OCI-LY7 (cell line): ENCODE measurements around the gene ATP1A2. TPM values are rescaled to one million over a fixed set of nuclear protein-coding genes. Genes with fewer than 3 reads are reported as not detected.

ENCODE experiments used
- BruUV-seq: library from RNA; stranded (reverse); fragments of 400-500 nt; replicated peaks from 2 replicates; lab custom pipeline; 2021; lab: Mats Ljungman, UMichigan
- CTCF ChIA-PET: fragments of 300-600 bp; sonication (Branson Sonifier 250); formaldehyde crosslinking; loops from one replicate; lab custom pipeline; 2022; ENCODE audit warnings: antibody characterized with exemption; ENCODE audit not compliant: unreplicated experiment; lab: Charles Lee
- POLR2A ChIA-PET: fragments of 300-600 bp; sonication (Branson Sonifier 250); formaldehyde crosslinking; loops from one replicate; lab custom pipeline; 2022; ENCODE audit warnings: antibody characterized with exemption; lab: Charles Lee
- DNase-seq: peaks from one replicate; pipeline ENCODE4 v3.0.0-alpha.2; 2015; ENCODE audit warnings: low spot score
- H2AFZ ChIP-seq: fragments of 200-600 bp; sonication (generic), shearing (Covaris generic); 2 replicates; pipeline ENCODE4 v1.6.1; 2014; ENCODE audit warnings: mild to moderate bottlenecking, antibody characterized with exemption, low read length, moderate library complexity
- H3K27ac ChIP-seq: fragments of 200-600 bp; sonication (generic); 2 replicates; pipeline ENCODE4 v1.5.1; 2014; ENCODE audit warnings: mixed run types, low read depth, mild to moderate bottlenecking, moderate library complexity, low read length, inconsistent platforms; ENCODE audit not compliant: poor library complexity, severe bottlenecking
- H3K36me3 ChIP-seq: fragments of 200-600 bp; sonication (generic); 2 replicates; pipeline ENCODE4 v1.6.1; 2014; ENCODE audit warnings: mild to moderate bottlenecking, antibody characterized with exemption, low read length, moderate library complexity, mixed read lengths; ENCODE audit not compliant: insufficient read depth
- H3K4me1 ChIP-seq: fragments of 200-600 bp; sonication (generic); 2 replicates; pipeline ENCODE4 v1.5.1; 2014; ENCODE audit warnings: mild to moderate bottlenecking, low read length; ENCODE audit not compliant: insufficient read depth, poor library complexity, severe bottlenecking
- H3K4me2 ChIP-seq: fragments of 200-600 bp; sonication (generic); 2 replicates; pipeline ENCODE4 v1.6.1; 2014; ENCODE audit warnings: mild to moderate bottlenecking, low read length
- H3K4me3 ChIP-seq: fragments of 200-600 bp; sonication (generic); 2 replicates; pipeline ENCODE4 v1.5.1; 2014; ENCODE audit warnings: mild to moderate bottlenecking, low read depth, low read length; ENCODE audit not compliant: poor library complexity, severe bottlenecking
- H3K79me2 ChIP-seq: fragments of 200-600 bp; sonication (generic); 2 replicates; pipeline ENCODE4 v1.6.1; 2016; ENCODE audit warnings: low read depth, mild to moderate bottlenecking, low read length, moderate library complexity, mixed read lengths; ENCODE audit not compliant: insufficient read depth
- H3K9me2 ChIP-seq: fragments of 200-600 bp; sonication (generic); 2 replicates; pipeline ENCODE4 v1.6.1; 2016; ENCODE audit warnings: mild to moderate bottlenecking, low read length, mixed read lengths; ENCODE audit not compliant: insufficient read depth
- H3K9me3 ChIP-seq: fragments of 200-600 bp; sonication (generic); 2 replicates; pipeline ENCODE4 v1.6.1; 2014; ENCODE audit warnings: mild to moderate bottlenecking, mixed run types, low read length, mixed read lengths
- H4K20me1 ChIP-seq: fragments of 200-600 bp; sonication (generic); 2 replicates; pipeline ENCODE4 v1.6.1; 2014; ENCODE audit warnings: mild to moderate bottlenecking, antibody characterized with exemption, low read length, moderate library complexity, mixed read lengths; ENCODE audit not compliant: insufficient read depth
- EZH2phosphoT487 ChIP-seq: fragments of 200-600 bp; sonication (generic); IDR thresholded peaks from 2 replicates; pipeline ENCODE4 v1.6.1; 2018; ENCODE audit warnings: low read depth, borderline replicate concordance, mild to moderate bottlenecking, mixed run types, antibody characterized with exemption, low read length, moderate library complexity, mixed read lengths
- intact Hi-C: fragments of 100-400 bp; cut with micrococcal nuclease; formaldehyde crosslinking; loops from one replicate; pipeline ENCODE4 v1.10.0; 2022; ENCODE audit not compliant: unreplicated experiment
- total RNA-seq, 2 experiments: library from RNA; depleted of rRNA in 1 of 2; stranded (reverse); fragments of >200 nt in 1 of 2; shearing (Covaris generic) in 1 of 2; gene quantifications; 2 replicates each; pipeline ENCODE4 v1.2.3, GENCODE V29; 2014 to 2022
- TF ChIP-seq, protein P1 (sequence below): fragments of 200-600 bp; sonication (generic); conservative IDR thresholded peaks from 2 replicates; pipeline ENCODE4 v1.5.1; 2014; ENCODE audit warnings: mild to moderate bottlenecking, antibody characterized with exemption, low read length, moderate library complexity, mixed read lengths

Gene ATP1A2
- total RNA-seq, 2 experiments from 2014 or later = not detected

DNA sequence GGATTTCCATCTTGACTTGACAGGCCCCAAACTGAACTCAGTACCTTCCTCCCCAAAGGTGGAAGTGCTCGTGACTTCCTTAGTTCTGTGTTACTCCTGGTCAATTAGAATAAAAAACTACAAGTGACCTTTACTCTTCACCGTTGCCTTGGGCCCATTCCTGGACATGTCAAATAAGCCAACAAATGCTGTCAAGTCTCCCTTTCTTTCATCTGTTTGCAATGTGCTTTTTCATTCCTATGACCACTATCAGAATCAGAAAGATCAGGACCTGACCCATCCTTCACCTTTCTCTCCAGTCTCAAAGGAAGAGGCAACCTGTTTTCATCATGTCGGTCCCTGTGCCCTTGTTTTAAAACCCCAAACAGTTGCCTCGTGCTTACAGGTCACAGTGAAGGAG, 40.7 kb upstream of the ATP1A2 start:
- ChIA-PET CTCF (interaction anchor here (1.2 to 1.3 kb wide), 2 partner anchors 11 kb away, joined by 3 to 4 read pairs; no protein-coding TSS in a partner anchor), POLR2A (interaction anchor here (0.6 to 1.3 kb wide), 3 partner anchors 11 to 243 kb away, joined by 3 read pairs; no protein-coding TSS in a partner anchor)
- Histone ChIP-seq H3K36me3 (no peaks in the 10 kb centered on the region), H2AFZ (peak overlapping the region; percentile 10; the same call in 1 of the 2 replicates), H3K9me2 (no peaks in the 10 kb centered on the region), H3K4me3 (no peak overlapping the region), H3K4me2 (no peak overlapping the region), H4K20me1 (no peaks in the 10 kb centered on the region), H3K27ac (no peak overlapping the region), H3K79me2 (no peaks in the 10 kb centered on the region), H3K4me1 (peaks cover 12% of the 10 kb centered on the region), H3K9me3 (no peaks in the 10 kb centered on the region)
- no peak for DNase-seq
- intact Hi-C loops = loop anchor here (5.0 kb wide), 1 partner anchor 43 kb away; the partner anchor contains the start of gene PIGM
- no TSS peak for BruUV-seq
- TF ChIP-seq EZH2phosphoT487 = no peak
- TF ChIP-seq, protein P1, sequence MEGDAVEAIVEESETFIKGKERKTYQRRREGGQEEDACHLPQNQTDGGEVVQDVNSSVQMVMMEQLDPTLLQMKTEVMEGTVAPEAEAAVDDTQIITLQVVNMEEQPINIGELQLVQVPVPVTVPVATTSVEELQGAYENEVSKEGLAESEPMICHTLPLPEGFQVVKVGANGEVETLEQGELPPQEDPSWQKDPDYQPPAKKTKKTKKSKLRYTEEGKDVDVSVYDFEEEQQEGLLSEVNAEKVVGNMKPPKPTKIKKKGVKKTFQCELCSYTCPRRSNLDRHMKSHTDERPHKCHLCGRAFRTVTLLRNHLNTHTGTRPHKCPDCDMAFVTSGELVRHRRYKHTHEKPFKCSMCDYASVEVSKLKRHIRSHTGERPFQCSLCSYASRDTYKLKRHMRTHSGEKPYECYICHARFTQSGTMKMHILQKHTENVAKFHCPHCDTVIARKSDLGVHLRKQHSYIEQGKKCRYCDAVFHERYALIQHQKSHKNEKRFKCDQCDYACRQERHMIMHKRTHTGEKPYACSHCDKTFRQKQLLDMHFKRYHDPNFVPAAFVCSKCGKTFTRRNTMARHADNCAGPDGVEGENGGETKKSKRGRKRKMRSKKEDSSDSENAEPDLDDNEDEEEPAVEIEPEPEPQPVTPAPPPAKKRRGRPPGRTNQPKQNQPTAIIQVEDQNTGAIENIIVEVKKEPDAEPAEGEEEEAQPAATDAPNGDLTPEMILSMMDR = no peak

DNA sequence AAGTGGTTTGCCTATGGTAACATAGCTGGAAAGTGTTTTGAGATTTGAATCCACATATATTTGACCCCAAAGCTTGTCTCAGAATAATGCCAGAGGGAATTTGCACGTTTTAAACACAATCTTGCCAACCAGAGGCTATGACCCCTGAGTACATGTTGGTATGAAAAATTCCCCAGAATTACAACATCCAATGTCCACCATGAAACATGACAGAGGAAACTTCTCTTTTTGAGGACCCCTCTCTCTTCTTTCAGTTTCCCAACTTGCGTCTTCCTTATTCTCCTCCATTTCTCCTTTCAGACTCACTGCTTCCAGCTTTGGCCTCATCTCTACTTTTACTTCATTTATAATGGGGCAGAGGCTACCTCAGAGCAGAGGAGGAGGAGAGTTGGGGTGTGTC, 39.7 kb upstream of the ATP1A2 start:
- ChIA-PET CTCF (interaction anchor here (1.3 kb wide), 1 partner anchor 10 kb away, joined by 4 read pairs; no protein-coding TSS in a partner anchor), POLR2A (no interaction called here)
- DNase-seq = no peak
- TF ChIP-seq, protein P1 = no peak
- TF ChIP-seq EZH2phosphoT487 = no peak
- no peaks in the 10 kb centered on the region for H3K9me3 ChIP-seq
- H2AFZ ChIP-seq = no peak overlapping the region
- no TSS peak for BruUV-seq
- no peaks in the 10 kb centered on the region for H3K36me3 ChIP-seq
- H3K9me2 ChIP-seq = no peaks in the 10 kb centered on the region
- H4K20me1 ChIP-seq = no peaks in the 10 kb centered on the region
- no peaks in the 10 kb centered on the region for H3K79me2 ChIP-seq
- no peak overlapping the region for H3K4me2 ChIP-seq
- no peak overlapping the region for H3K4me3 ChIP-seq
- intact Hi-C loops = loop anchor here (5.0 kb wide), 1 partner anchor 44 kb away; the partner anchor contains the start of gene PIGM
- no peak overlapping the region for H3K27ac ChIP-seq
- H3K4me1 ChIP-seq = peaks cover 6% of the 10 kb centered on the region

DNA sequence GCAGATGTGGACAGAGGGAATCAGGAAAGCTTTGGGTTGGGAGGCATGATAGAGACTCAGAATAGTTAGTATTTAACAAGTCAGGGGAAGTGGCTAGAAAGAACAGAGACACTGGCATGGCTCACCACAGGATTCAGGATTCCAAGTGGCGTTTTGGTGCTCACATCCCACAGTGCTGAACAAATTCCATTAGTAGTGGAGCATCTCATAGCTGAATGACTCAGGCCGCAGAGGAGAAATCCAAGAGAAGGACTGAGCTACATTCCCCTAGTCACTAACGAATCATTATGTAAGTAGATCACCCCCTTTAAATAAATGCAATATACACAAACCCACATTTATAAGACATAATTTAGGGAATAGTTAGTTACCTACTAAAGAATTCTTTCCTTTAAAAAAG, 39.3 kb upstream of the ATP1A2 start:
- CTCF ChIA-PET = interaction anchor here (1.3 to 2.8 kb wide), 2 partner anchors 10 to 11 kb away, joined by 4 to 9 read pairs; no protein-coding TSS in a partner anchor
- Histone ChIP-seq H3K4me1 (peaks cover 4% of the 10 kb centered on the region), H3K4me3 (no peak overlapping the region), H4K20me1 (no peaks in the 10 kb centered on the region), H3K27ac (no peak overlapping the region), H3K4me2 (no peak overlapping the region), H3K79me2 (no peaks in the 10 kb centered on the region), H3K9me3 (no peaks in the 10 kb centered on the region), H3K9me2 (no peaks in the 10 kb centered on the region), H2AFZ (no peak overlapping the region), H3K36me3 (no peaks in the 10 kb centered on the region)
- TF ChIP-seq, protein P1 = no peak
- TF ChIP-seq EZH2phosphoT487 = no peak
- DNase-seq = no peak
- POLR2A ChIA-PET = no interaction called here
- intact Hi-C loops = loop anchor here (5.0 kb wide), 1 partner anchor 44 kb away; the partner anchor contains the start of gene PIGM
- no TSS peak for BruUV-seq
